Activated CD4-positive, alpha-beta T cell treated with anti-CD3 and anti-CD28 coated beads for 4 hours (primary cell): ENCODE results near the gene AGMO.

Experiments used
- DNase-seq, 2 donors: peaks; one replicate each; pipeline ENCODE4 v3.0.0-alpha.2; 2020

The AGMO gene

DNA sequence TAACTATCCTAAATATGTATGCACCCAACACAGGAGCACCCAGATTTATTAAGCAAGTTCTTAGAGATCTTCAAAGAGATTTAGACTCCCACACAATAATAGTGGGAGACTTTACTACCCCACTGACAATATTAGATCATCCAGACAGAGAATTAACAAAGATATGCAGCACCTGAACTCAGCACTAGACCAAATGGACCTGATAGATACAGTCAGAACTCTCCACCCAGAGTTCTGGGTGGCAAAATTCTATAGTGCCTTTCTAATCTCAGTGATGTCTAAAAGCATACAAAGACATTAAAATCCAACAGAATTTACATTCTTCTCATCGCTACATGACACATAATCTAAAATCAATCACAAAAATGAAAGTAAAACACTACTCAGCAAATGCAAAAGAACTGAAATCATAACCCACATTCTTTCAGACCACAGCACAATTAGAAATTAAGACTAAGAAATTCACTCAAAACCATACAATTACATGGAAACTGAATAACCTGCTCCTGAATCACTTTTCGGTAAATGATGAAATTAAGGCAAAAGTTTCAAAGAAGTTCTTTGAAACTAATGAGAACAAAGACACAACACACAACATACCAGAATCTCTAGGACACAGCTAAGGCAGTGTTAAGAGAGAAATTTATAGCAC is 183.2 kb downstream of the AGMO start:
- DNase-seq = no peak

DNA sequence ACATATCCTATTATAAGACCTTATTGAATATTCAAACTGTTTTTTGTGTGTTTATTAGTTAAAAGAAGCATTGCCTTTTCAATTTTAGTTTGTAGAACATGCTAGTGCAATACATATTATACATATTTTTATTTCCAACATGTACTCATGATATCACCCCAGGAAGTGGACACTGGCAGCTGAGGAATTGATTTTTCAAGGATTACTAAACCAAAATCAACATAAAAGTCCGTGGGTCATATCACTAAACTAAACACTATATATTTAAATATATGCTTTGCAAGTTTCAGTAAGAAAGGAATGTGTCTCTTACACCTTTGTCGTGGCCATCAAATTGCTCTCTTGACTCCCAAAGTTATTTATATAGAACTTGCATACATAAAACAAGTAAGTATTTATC is 185.2 kb downstream of the AGMO start:
- DNase-seq = no peak

DNA sequence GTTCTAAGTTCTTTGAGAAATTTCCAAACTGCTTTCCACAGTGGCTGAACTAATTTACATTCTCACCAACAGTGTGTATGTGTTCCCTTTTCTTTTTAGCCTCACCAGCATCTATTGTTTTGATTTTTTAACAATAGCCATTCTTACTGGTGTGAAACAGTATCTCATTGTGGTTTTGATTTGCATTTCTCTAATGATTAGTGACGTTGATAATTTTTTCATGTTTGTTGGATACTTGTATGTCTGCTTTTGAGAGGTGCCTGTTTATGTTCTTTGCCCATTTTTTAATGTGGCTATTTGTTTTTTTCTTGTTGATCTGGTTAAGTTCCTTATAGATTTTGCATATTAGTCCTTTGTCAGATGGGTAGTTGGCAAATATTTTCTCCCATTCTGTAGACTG is 191.4 kb downstream of the AGMO start:
- no peak for DNase-seq

DNA sequence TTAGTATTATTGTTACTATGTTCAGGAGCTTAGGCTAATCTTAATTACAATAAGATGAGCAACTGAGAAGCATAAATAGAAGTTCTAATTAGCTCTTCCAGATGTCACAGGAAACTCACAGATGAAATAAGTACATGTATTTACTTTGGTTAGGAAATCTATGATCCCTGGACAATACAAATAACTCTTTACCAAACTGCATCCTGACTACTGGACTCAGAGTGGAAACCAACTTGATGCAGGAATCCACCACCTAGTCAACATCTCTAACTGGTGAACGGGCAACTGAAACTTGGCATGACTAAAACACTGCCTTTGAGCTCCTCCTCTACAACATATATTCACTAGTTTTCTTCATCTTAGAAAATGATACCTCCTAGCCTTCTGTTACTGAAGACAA is 193.2 kb downstream of the AGMO start:
- DNase-seq = no peak

DNA sequence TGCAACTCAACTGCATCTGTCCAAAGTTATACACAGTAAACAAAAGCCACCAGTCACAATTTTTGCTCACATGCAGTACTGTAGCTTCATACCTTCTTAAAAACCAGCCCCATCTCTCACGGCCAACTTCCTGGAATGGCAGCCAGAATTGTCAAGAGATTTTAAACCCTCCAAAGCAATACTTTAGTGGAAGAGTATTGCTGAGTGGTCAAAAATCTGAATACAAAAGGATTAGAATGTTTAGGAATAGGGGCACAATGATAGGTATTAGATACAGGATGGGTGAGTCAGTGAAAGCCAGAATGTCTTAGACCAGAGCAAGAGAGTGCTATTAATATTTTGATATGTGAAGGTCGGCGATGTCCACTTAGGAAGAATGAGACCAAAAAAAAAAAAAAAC is 193.9 kb downstream of the AGMO start:
- DNase-seq = no peak

DNA sequence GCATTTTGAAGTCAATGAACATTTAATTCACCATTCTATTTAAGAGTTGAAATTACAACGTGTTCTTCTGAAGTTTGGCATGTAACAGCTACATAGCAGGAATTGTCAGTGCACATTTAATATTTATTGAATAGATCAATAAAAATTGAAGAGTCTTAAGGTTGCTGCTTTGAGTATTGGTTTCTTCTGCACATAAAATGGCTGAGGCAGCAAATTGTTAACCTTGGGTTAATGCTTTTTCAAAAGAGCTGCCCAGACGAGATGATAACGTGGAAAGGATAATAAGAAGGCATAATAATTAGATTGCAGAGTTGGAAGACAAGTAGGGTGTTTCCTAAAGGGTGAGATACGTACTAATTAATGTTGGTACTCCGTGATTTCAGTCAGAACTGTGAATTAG is 203.7 kb downstream of the AGMO start:
- no peak for DNase-seq

DNA sequence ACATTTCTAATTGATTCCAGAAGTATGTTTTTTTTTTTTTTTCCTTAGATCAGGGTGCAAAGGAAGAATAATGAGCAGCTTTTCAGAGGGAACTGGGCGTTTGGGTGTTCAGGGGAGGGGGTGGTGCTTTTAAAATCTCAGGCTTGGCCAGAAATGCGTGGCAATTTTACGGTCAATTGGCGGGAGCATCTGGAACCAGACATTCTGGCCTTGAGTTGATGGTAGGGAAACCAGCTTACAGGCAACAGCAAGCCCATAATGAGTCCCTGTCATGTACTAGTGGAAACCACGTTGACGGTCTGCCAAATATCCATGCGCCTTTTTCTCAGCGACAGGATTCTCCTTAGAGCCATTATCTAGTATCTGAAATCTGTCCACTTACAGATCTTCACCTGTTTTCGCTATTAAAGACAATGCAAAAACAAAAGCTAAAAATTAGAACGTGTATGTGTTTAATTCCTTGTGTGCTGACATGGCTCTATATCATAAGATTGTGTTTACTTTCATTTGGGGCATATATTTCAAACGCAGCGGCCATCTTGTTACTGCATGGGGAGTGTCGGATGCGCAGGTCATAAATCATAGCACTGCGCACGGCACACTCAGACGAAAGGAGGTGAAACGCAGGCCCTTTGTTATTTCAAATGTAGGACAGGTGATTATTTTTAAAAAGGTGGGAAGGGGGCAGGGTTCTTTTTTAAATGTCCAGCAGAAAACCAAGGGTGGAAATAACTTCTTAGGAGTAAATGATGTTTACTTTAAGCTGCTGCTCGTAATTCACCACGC is 209.2 kb downstream of the AGMO start:
- no peak for DNase-seq

DNA sequence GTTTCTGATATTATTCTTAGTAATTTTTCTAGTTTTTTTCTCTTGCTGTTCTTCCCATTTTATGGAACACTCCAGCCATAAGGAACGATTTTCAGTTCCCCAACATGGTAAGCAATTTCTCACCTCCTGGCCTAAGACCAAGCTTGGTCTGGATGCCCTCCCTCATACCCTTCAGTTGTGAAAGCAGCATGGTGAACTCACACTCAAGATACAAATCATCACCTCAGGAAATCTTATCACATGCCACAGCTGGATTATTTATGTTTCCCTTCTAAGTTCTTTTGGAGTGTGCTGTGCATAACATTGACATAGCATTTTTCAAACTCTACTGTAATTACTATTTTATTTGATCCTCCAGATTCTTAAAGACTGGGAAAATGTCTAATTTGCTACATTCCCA is 216.6 kb downstream of the AGMO start:
- no peak for DNase-seq

DNA sequence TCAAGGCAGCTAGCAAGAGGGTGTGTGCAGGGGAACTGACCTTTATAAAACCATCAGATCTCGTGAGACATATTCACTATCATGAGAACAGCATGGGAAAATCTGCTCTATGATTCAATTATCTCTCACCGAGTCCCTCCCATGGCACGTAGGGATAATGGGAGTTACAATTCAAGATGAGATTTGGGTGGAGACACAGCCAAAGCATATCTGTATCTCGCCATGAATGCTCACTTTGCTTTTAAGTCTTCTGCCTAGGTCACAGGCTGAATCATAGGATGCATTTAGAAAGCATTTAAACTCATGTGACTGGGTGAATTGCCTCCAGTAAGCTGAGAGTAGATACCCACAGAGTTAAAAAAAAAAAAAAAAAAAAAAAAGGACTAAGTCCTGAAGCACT is 220.0 kb downstream of the AGMO start:
- DNase-seq = no peak

DNA sequence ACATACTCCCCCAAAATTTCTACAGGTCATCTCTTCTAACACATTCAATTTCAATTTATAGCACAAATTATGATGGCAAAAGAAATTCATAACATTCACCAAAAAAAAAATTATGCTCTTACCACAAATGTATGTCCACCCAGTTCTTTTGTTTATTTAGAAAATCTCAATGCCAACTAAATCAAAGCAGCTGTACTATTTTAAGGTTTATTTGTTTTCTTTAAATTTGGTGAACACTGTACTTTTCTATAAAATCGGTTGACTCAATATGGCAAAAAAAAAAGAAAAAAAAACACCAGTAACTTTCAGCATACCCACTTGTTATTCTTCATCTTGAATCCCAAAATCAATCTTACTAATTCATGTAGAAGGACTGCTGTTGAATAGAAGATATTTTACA is 225.7 kb downstream of the AGMO start:
- DNase-seq = no peak

DNA sequence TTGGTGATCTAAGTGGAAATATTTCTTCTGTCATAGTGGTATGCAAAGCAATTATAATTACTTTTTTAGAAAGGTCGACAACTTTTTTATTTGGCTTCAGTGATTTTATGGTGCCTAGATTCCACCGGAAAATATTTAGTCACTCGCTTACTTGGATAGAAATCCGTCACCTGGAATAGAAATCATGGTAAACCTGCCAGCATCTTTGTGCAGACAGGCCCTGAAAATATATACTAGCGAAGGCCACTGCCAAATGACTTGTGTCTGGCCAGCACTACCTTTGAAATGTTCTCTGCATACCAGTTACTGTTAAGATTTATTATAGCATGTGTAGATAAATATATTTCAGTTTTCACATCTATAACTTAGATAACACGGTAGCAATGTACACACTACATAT is 226.4 kb downstream of the AGMO start:
- DNase-seq = no peak

DNA sequence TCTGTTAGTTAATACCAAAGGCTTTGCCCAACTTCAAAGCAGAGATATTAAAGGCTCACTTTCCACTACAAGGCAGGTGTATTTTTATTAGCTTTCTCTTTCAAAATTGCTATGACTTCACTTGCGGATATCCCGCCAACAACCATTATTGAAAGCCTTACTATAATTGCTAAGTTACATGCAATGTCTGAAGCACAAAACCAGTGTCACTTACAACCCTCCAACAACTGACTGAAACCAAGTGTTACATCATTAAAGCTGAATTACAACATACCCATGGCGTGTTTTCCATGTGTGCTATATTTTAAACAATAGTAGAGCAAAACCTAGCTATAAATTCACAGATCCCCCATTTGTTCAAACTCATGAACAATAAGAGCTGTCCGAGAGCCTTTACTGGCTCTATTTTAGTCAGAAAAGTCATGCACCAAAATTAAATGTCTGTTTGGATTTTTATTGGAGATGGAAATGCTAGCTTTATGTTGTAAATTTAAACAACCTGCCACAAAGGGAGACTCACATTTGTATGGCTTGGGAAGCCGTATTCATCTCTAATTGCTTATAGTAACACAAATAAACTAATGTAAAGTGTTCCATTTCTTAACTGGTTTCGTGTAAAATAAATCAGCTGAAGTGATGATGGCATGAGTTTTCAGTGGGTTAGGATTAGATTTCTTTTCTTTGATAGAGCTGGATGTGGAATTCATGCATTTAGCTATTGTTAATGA is 227.1 kb downstream of the AGMO start:
- no peak for DNase-seq

DNA sequence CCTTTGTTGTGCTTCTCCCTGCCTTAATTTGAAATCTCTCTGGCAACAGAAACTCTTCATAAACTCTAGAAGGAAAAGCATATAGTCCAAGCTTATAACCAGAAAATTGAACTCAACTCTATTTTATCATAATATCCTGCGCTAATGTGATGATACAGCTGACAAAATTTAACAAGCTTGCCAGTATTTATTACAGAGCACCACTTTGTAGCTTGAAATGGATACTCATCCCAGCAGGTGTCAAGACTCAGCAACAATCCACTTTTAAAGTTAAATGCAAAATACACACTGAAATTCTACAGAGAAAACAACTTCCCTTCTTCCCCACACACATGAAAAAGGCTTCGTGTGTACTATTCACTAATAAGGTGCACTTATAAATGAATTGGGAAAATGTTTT is 228.9 kb downstream of the AGMO start:
- DNase-seq = no peak

DNA sequence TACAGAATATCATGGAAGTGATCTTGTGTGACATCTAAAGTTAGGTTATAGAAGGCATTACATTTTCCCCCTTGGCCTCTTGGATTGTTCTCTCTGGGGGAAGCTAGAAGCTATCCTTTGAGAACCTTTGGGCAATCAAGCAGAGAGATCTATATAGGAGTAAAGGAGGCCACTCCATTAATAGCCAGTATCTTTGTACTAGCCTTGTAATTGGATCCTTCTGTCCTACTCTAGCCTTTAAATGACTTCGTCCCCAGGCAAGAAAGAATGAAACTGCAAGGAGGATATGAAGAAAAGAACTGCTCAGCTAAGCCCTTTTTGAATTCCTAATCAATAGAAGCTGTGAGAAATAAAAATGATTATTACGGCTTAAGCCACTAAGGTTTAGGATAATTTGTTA is 230.9 kb downstream of the AGMO start:
- no peak for DNase-seq

DNA sequence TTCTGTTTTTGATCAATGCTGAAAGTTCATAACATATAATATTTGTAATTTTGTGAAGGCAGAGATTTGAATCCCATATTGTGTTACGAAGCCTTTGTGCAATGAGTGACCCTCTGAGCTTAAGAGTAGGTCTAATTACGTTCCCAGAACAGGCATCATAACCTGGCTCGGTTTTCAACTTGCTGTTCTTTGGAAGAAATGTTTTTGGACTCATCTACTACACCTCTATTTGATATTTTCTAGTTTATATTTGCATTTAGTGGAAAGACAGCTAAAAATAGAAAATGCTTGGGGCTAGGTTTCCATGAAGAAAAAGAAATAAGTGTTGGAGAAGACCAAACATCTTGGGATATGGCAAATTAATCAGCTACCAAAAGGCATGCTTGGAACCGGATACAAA is 234.8 kb downstream of the AGMO start:
- no peak for DNase-seq

DNA sequence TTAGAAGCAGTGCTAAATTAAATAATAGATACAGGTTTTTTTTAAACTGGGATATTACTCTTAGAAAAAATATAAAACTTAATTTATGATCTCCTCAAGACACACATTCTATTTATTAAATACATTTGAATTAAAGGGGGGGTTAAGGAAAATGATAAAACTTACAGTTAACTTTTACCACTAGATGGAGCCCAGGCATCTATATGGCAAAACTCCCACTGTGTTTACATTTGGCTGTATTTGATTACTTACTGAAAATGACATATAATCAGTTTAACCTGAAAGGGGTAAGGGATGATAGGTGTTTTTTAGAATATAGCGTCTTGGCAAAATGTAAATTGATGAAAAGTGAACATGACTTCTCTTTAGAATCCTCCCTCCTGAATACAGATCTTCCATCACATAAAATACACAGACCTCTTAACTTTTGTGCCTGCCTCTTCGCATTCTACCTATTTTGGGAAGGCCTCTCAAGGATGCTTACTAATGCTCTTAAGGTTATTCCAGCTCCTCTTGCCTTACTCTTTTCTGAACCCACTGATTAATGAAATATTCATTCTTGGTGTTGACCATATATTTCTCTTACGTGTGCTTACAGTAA is 235.7 kb downstream of the AGMO start:
- DNase-seq = no peak

DNA sequence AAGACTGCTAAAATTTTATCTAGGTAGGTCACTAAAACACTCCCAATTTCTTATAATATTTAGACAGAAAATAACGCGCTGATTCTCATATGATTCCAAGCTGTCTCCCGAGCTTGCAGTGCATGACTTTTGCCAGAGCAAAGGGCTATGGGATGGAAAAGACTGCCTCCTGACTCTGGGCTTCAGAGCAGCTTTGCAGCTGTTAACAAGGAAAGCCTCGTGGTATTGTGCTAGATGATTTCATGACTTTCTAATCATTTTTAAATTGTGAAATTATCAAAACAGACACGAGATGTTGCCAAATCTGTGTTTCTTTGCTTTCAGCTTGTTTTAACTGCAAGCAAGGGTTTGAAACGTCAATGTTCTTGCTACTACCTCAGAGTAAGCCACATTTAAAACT is 238.3 kb downstream of the AGMO start:
- no peak for DNase-seq

DNA sequence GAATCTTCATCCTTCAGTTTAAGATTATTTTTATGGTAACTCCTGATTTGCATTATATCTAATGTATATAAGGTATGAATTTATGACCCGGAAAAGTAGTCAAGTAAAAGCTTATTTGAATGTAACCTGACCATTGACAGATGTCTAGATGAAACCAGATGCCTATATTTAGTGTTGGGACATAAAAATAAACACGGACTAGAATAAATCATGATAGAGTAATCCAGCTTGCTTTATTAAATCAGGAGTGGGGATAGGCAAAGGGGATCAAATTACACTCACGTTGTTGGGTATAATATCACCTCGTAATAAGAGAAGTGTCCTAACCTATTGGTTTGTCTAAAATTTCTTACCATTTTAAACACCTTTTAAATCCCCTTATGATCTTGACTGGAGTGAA is 244.6 kb downstream of the AGMO start:
- DNase-seq = no peak

DNA sequence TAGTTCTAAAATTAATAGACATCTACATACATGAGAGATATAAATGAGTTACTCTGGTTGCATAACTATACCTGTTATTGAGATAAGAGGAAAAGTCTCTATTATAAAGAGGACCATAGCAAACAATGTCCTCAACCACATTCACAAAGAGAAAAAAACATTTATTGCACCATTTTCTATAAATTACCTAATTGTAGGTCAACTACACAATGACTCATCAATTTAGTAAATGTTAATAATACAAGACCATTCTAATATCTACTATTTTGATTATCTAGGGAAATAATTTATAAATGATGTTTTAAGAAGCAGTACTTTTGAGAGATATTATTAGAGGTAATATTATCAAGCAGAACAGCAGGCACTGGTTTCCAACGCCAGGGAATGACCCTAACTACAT is 246.1 kb downstream of the AGMO start:
- DNase-seq = no peak

DNA sequence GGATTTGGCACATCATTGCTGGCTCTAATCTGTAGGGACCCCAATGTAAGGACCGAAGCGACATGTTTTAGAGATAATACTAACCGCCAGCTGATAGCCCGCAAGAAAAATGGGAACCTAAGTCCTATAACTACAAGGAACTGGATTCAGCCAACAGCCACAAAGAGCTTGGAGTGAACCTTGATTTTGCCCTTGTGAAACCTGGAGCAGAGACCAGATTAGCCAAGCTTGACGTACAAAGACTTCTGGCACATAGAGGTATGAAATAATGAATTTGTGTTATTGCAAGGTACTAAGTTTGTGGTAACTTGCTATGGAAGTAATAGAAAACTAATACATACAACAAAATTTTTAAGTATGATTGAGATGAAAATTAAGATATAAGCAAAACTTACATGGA is 246.9 kb downstream of the AGMO start:
- DNase-seq = no peak

DNA sequence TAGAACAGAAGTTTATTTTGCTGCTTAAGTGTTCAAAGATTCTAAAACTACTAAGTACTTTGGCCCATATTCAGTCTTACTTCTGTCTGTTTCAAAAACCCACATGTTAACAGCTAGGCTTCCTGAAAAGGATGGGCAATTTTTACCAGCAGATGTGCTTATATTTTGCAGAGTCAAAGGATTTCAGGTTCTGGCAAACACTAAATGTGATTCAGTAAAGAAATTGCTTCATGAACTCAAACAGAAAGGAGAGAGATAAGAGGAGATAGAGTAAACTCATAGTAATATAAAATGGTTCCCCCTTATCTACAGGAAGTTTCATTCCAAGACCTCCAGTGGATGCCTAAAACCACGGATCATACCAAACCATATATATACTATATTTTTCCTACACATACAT is 248.5 kb downstream of the AGMO start:
- no peak for DNase-seq

DNA sequence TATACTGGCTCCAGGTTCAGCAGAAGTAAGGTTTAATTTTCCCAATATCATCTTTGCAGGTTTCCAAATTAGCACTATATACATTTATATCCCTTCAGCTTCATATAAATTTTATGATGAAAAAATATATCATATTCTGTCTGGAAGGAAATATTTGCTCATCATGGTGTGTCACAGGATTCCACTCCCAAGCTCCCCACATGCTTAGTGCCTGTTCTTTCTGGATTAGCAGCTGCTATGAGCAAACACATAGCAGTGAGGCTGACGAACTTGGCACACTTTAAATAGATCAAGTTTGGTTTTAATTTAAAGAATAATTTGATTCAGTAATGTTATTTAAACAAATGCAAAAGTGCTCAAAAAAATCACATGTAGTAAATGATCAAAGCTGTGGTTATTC is 251.9 kb downstream of the AGMO start:
- DNase-seq = no peak

DNA sequence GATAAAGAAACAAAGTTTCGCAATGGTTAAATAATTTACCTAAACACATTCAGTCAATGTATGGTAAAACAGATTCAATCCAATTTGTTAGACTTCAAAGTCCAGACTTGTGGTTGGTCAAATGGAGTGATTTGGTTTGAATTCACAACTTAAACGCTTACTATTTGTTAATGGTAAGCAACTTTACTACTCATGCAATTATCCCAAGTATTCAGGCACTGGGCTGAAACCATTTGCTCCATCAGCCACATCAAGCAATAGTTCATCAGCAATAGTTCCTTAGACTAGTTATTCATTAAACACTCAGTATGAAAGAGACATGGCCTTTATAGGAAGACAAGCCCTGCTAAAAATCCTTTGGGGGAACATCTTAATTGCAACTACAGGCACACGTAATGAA is 253.0 kb downstream of the AGMO start:
- DNase-seq = no peak

DNA sequence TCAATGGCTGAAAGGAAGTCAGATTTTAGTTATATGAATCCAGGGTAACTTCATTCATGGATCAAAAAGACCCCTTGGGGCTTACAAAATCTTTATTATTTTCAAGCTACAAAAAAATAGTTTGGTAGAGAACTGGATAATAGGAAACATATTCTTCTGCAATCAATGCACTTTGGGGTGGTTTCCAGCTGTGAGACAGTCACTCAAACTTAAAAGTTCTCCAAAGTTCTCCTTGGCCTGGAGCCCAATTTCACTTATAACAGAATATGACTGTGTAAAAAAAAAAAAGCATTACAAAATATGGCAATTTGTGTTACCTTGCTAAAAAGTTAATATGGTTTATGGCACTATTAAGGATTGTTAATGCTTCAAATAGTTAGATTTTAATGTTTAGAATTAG is 255.5 kb downstream of the AGMO start:
- no peak for DNase-seq
